ENCODE measurements around the gene IMPA2. TPM values are rescaled to one million over a fixed set of nuclear protein-coding genes. Genes with fewer than 3 reads are reported as not detected.
"Not testable (repeated sequence)": the region's sequence is repeated elsewhere in the genome, so short reads cannot be mapped to it uniquely, and the experiment has no call there.

Gene IMPA2
- total and polyA plus RNA-seq, 8 donors: 93.5 to 286 (median 156) TPM

DNA sequence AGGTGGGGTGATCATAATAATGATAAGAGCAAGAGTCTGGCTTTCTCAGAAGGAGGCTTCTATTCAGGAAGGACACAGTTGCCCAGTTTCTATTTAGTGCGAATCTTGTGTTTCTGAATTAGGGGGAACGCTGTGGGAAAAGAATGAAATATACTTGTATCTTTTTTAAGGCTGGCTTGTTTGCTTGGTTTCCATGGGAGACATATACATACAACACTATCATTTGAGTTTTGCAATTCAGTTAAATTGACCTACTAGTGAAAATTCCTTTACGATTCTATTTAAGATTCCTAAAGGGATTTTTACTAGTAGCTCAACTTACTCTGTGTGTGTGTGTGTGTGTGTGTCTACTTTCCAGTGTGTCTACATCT is 87.6 kb downstream of the IMPA2 start:
- ATAC-seq (no peak), DNase-seq (no peak), FAIRE-seq (no peak)
- Histone ChIP-seq H3K9me3 (no peaks in the 10 kb centered on the region), H3K4me1 (no peaks in the 10 kb centered on the region), H3K4me3 (no peak overlapping the region), H3K27me3 (no peaks in the 10 kb centered on the region), H3K36me3 (no peaks in the 10 kb centered on the region), H3K27ac (no peak overlapping the region)
- TF ChIP-seq, protein P1, sequence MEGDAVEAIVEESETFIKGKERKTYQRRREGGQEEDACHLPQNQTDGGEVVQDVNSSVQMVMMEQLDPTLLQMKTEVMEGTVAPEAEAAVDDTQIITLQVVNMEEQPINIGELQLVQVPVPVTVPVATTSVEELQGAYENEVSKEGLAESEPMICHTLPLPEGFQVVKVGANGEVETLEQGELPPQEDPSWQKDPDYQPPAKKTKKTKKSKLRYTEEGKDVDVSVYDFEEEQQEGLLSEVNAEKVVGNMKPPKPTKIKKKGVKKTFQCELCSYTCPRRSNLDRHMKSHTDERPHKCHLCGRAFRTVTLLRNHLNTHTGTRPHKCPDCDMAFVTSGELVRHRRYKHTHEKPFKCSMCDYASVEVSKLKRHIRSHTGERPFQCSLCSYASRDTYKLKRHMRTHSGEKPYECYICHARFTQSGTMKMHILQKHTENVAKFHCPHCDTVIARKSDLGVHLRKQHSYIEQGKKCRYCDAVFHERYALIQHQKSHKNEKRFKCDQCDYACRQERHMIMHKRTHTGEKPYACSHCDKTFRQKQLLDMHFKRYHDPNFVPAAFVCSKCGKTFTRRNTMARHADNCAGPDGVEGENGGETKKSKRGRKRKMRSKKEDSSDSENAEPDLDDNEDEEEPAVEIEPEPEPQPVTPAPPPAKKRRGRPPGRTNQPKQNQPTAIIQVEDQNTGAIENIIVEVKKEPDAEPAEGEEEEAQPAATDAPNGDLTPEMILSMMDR (IDR thresholded peaks at IDR 0.05): no peak
- intact Hi-C loops (cut with DNase I): no loop called here
- WGBS, 2 donors: 63 to 67% methylated on average over 3 of the region's 3 CpGs

DNA sequence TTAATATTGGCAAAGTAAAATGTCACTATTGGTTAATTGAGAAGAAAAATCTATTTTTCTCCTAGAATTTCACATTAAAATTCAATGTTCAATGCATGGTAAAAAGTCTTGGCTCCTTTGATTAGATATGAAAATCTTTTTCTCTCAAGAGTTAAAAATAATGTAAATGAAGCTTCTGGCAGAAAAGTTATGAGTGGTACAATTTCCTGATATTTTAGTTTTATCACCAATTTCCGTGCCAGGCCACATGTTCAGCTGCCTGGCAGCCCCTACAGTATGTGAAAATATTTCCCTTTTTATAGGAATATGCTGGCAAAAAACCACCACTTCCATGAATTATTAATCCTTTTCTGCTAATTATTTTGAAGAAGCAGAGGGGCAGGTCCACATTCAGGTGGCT is 89.8 kb downstream of the IMPA2 start:
- intact Hi-C loops (cut with DNase I); H3K36me3 ChIP-seq; DNase-seq; FAIRE-seq; H3K4me3 ChIP-seq; H3K4me1 ChIP-seq; ATAC-seq; H3K27me3 ChIP-seq; H3K9me3 ChIP-seq; H3K27ac ChIP-seq: not testable (repeated sequence)
- 41 to 47% methylated on average over 1 of the region's 1 CpG for WGBS, 2 donors

DNA sequence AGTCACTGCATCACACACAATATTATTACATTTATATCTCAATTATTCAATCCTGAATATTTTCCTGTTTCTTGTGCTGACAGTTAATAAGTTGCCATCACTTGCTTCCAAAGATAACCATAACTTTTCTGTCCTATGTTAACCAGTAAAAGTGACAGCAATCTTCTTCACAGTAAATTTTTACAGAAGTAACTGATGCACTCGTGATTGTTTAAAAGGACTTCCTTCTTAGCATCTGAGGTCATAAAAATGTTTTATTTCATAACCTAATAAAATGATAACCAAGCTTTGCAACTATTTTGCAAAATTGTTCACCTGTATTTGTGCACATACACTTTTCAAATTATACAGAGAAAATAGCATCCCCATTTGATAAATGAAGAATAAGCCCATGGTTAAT is 91.7 kb downstream of the IMPA2 start:
- Histone ChIP-seq H3K9me3 (no peaks in the 10 kb centered on the region), H3K27ac (no peak overlapping the region), H3K27me3 (no peaks in the 10 kb centered on the region), H3K4me3 (no peak overlapping the region), H3K4me1 (no peaks in the 10 kb centered on the region), H3K36me3 (no peaks in the 10 kb centered on the region)
- TF ChIP-seq, protein P1 (IDR thresholded peaks at IDR 0.05): no peak
- FAIRE-seq: no peak
- intact Hi-C loops (cut with DNase I): no loop called here
- no peak for ATAC-seq
- DNase-seq: no peak
- 71 to 77% methylated on average over 1 of the region's 1 CpG for WGBS, 2 donors

DNA sequence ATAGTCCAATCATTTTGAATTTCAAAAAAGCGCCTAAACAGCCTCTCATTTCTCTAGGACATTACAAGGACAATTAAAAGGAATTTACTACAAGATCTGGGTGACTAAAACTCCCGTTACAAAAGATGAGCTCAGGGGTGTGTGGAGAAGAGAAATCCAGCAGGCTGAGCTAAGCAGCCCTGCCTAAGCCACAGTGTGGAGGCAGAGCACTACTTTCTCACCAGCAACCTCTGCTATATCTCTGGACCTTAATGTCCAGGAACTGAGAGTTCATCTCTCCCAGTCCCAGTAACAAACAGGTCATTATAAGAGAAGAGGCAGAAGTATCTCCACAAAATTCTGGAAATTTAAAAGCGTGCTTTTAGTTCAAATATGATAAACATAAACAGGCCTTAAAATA is 93.4 kb downstream of the IMPA2 start:
- Histone ChIP-seq H3K27ac (no peak overlapping the region), H3K4me1 (no peaks in the 10 kb centered on the region), H3K27me3 (no peaks in the 10 kb centered on the region), H3K4me3 (no peak overlapping the region), H3K9me3 (no peaks in the 10 kb centered on the region), H3K36me3 (no peaks in the 10 kb centered on the region)
- FAIRE-seq (no peak), DNase-seq (peak in 1 of 6 donors; percentile 15), ATAC-seq (peak in 3 of 4 donors; percentile 51 to 77 (median 55))
- WGBS, 2 donors: 82 to 89% methylated on average over 3 of the region's 3 CpGs
- intact Hi-C loops (cut with DNase I): no loop called here
- TF ChIP-seq, protein P1 (IDR thresholded peaks at IDR 0.05): no peak

DNA sequence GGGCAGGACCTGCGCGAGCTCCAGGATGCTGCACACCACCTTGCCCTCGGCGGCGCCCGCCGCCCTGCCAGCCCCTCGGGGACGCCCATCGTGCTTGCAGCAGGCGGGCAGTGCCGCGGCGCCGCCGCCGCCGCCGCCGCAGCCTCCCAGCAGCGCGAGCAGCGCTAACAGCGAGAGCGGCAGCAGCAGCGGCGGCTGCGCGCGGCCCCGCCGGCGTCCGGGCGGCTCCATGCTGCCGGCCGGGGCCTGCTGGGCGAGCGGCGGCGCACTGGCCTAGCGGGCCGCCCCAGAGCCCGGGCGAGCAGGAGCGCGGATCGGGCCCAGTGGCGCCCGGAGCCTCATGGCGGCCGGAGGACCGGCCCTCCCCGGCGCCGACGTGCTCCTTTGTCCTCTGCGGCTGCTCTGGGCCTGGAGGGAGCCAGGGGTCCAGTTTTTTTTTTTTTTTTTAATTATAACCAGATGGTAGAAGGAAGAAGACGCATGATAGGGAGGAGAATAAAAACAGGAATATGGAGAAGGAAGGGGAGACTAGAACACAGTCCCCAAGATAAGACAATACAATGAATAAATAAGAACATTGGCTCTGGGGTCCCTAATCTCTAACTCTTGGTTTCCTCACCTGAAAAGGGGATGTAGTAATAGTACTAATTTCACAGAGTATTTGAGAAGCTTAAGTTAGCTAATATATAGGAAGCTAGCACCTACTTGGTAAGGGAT is 95.3 kb downstream of the IMPA2 start:
- peak in 3 of 6 donors; percentile 47 to 67 (median 48) for DNase-seq
- intact Hi-C loops (cut with DNase I): no loop called here
- 25 to 35% methylated on average over 33 to 52 of the region's 59 CpGs for WGBS, 2 donors

DNA sequence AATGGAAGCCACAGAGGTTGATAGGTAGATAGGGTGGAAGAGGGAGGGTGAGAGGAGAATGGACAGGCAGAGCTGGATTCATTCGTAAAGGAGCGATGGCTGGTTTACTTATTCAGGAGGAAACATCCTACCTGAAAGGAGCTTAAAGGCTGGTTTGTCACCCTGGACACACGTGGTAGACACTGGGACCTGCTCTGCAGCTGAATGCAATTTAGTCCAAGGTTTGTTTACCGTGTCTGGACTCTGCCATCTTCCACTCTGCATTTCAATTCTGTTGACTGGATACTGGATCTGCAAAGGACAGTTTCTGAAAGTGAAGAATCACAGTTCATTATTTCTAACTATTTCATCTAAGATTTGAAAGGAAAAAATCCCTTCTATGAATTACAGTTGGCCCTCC is 96.7 kb downstream of the IMPA2 start:
- WGBS, 2 donors: 59 to 68% methylated on average over 2 of the region's 4 CpGs
- H3K4me1 ChIP-seq; H3K9me3 ChIP-seq; H3K36me3 ChIP-seq; DNase-seq; H3K27me3 ChIP-seq; ATAC-seq; H3K4me3 ChIP-seq; FAIRE-seq; H3K27ac ChIP-seq; intact Hi-C loops (cut with DNase I): not testable (repeated sequence)

More for the DNA sequence above, 95.3 kb downstream of the IMPA2 start:
- Histone ChIP-seq H3K4me1 (no peaks in the 10 kb centered on the region), H3K36me3 (no peaks in the 10 kb centered on the region), H3K27ac (no peak overlapping the region), H3K4me3 (peak overlapping the region in 2 of 4 donors; percentile 21 to 26), H3K27me3 (no peaks in the 10 kb centered on the region), H3K9me3 (no peaks in the 10 kb centered on the region)
- TF ChIP-seq, protein P1 (IDR thresholded peaks at IDR 0.05): no peak
- ATAC-seq (peak; percentile 80 to 90 (median 85)), FAIRE-seq (no peak)
